ENCODE data around the gene HOXB5.

HOXB5 gene

DNA sequence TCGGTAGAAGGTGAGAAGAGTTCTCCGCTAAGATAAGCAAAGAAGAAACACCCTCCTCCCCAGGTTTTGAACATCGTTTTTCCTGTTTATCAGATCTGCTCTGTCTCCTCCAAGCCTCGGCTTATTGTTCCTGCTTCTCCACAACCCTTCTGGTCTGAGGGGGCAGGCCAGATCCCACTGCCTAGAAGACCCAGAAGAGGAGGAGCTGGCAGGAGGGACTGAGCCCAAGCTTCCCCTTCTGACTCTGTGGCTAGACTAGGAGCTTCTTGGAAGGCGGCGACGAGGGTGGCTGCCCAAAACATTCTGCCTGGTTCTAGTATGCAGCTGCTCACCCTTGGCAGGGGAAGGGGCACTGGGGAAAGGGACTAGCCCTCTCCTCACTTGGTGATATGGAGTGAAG, 5.2 kb upstream of the HOXB5 start:
- DNase-seq (ENCODE audit: low read depth) = no peak
- H3K4me3 ChIP-seq (replicated peaks; ENCODE audit: low read depth, low read length) = no peak overlapping the region
- TF ChIP-seq, protein P1, sequence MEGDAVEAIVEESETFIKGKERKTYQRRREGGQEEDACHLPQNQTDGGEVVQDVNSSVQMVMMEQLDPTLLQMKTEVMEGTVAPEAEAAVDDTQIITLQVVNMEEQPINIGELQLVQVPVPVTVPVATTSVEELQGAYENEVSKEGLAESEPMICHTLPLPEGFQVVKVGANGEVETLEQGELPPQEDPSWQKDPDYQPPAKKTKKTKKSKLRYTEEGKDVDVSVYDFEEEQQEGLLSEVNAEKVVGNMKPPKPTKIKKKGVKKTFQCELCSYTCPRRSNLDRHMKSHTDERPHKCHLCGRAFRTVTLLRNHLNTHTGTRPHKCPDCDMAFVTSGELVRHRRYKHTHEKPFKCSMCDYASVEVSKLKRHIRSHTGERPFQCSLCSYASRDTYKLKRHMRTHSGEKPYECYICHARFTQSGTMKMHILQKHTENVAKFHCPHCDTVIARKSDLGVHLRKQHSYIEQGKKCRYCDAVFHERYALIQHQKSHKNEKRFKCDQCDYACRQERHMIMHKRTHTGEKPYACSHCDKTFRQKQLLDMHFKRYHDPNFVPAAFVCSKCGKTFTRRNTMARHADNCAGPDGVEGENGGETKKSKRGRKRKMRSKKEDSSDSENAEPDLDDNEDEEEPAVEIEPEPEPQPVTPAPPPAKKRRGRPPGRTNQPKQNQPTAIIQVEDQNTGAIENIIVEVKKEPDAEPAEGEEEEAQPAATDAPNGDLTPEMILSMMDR (IDR thresholded peaks at IDR 0.05; ENCODE audit: low read length, missing control alignments) = no peak

DNA sequence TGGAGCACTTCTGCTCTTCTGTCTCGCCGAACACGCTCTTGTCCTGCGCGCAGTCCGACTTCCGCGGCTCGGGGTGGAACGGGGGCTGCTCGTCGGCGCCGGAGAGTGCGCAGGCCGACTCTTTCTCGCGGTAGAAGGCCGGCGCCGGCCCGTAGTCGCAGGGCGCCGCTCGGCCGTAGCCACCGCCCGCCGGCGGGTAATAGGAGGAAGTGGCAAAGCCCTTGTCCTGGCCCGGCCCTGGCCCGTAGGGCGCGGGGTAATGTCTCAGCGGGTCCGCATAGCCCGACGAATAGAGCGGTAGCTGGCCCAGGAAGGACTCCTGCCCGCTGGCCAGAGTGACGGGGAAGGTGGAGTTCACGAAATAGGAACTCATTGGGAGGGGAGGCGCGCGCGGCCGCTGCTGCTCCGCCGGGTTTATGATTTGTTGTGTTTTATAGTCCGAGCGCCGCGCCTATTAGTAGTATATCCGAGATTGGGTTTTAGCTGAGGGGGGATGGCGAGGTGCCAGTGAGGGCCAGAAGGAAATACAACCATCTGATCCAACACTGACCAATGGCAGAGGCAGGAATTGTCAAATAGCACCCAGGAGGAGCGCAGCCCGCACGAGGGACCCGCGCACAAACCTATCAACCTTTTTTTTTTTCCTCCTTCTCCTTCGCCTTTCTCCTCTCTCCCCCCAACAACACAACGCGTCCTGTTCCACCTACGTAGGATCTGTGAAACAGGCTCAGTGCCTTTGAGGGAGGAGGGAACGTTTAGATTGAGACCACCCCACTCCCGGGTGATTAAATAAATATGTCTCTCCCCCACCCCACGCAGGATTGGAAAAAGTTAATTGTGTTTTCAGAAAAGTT, 4.4 kb upstream of the HOXB5 start:
- H3K4me3 ChIP-seq (replicated peaks; ENCODE audit: low read depth, low read length) = peak overlapping the region; percentile 41
- TF ChIP-seq, protein P1 (IDR thresholded peaks at IDR 0.05; ENCODE audit: low read length, missing control alignments) = no peak
- no peak for DNase-seq (ENCODE audit: low read depth)

DNA sequence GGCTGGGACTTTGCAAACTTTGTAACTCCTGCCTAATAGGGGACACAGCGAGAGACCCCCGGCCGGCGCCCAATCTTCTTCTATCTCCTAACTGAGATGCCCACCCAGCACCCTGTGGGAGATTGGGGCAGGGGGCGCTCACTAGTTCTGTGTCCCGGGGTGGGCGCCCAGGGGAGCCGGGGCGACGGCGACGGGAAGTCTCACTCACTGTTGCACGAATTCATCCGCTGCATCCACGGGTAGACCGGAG, 3.9 kb upstream of the HOXB5 start:
- TF ChIP-seq, protein P1 (IDR thresholded peaks at IDR 0.05; ENCODE audit: low read length, missing control alignments) = no peak
- no peak for DNase-seq (ENCODE audit: low read depth)

DNA sequence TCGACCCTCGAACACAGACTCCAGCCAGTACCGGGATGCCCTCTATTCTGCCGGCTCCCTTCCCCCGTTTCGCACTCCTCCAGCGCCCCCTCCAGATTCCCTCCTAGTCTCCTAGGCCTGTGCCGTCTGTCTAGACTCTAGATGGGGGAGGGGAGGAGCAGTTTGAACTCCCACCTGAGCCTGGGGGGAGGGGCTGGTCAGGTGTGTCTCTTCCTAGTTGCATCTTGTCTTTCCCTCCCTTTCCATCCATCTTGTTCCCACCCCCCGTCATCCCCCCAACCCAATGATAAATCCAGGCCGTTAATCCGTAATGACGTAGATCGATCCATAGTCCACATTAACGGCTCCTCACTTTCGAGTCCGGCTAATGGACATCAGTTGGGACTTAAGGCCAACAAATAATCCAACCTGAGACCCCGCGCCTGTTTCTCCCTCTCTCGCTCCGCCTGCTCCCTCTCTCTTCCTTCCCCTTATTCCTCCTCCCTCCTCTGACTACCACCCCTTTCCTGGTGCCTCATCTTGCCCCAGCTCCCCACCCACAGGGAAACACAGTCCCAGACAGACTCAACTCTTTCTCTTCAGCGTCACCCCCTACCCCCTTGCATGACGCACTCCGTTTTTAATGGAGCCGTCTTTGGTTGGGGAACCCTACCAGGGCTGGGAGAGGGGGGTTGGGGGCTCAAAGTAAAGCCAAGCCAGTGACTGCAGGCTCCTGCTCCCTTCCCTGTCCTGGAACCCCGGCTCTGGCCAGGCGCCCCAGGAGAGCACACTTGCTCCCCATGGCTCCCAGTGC, 3.4 kb upstream of the HOXB5 start:
- TF ChIP-seq, protein P1 (IDR thresholded peaks at IDR 0.05; ENCODE audit: low read length, missing control alignments) = no peak
- no peak for DNase-seq (ENCODE audit: low read depth)
- H3K4me3 ChIP-seq (replicated peaks; ENCODE audit: low read depth, low read length) = peak overlapping the region; percentile 41

More for the DNA sequence above, 3.9 kb upstream of the HOXB5 start:
- peak overlapping the region; percentile 41 for H3K4me3 ChIP-seq (replicated peaks; ENCODE audit: low read depth, low read length)

DNA sequence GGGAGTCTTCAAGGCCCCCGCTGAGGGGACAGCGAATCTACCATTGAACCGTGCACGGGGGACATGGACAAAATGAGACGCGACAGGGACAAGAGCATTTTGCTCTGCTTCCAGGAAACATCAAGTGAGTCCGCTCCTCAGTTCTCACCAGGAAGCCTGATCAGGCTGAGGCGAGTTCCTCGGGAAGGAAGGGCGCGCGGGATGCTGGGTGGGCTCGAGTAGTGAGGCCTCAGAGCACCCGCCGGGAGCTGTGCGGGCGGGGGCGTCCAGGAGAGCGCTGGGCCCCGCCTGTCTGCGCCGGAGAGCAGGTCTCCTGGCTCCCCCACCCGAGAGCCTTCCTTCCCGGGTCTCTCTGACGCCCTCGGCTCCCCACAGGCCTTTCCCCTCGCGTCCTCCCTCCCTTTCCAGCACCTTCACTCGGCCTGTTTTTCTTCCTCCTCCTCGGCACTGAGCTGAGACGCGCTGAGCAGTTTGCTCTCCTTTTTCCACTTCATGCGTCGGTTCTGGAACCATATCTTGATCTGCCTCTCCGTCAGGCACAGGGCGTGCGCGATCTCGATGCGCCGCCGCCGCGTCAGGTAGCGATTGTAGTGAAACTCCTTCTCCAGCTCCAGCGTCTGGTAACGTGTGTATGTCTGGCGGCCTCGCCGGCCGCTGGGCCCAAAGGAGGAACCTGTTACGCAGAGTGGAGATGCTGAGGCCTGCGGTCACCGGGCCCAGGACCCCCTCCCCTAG, 2.6 kb upstream of the HOXB5 start:
- DNase-seq (ENCODE audit: low read depth) = no peak
- TF ChIP-seq, protein P1 (IDR thresholded peaks at IDR 0.05; ENCODE audit: low read length, missing control alignments) = no peak
- H3K4me3 ChIP-seq (replicated peaks; ENCODE audit: low read depth, low read length) = no peak overlapping the region

DNA sequence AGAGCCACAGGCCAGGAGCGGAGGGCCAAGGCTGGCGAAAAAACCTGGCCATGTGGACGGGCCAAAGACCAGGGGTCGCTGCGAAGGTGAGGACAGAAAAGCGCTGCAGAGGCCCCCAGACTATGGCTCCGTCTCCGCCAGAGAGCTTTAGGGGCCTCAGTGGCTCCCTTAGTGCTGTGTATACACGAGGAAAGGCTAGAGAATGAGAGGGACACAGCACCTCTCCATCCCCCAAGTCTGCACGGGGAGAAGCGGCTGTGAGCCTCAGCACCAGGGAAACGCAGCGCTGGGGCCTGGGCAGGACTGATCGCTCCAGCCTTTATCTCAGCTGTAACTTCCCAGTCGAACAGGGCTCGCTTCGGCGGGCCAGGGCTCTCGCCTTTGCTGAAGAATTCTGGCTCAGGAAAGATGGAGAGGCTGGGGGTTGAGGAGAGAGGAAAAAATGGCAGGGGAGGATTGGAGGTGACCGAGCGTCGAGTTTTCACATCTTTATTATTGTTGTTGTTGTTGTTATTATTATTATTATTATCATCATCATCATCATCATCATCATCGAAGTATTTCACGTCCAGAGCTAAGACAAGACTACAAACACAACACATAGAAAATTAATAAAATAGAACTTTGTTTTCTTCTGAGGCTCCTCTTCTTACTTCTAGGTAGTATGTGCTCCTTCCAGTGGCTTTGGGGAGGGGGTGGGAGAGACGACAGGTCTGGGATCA, 1.9 kb upstream of the HOXB5 start:
- DNase-seq (ENCODE audit: low read depth) = no peak
- no peak overlapping the region for H3K4me3 ChIP-seq (replicated peaks; ENCODE audit: low read depth, low read length)
- TF ChIP-seq, protein P1 (IDR thresholded peaks at IDR 0.05; ENCODE audit: low read length, missing control alignments) = no peak
